H1 (cell line): ENCODE results near the gene ASB3. TPM values are rescaled to one million over a fixed set of nuclear protein-coding genes. Genes with fewer than 3 reads are reported as not detected.

Experiments
- ASH2L ChIP-seq: fragments of 200-600, 300-600 bp; sonication (generic); IDR thresholded peaks from one replicate; pipeline ENCODE4 v1.7.1; 2017; ENCODE audit warnings: low read length
- CBX5 ChIP-seq: fragments of 300-800, 300-1000 bp; sonication (generic); IDR thresholded peaks from 2 replicates; pipeline ENCODE4 v1.7.1; 2016; ENCODE audit warnings: antibody characterized with exemption, low read length, low read depth
- EGR1 ChIP-seq: IDR thresholded peaks from 2 replicates; pipeline ENCODE4 v1.6.1; 2011; ENCODE audit warnings: low read depth, low read length, borderline replicate concordance
- KDM1A ChIP-seq: fragments of 200-600, 300-600 bp; sonication (generic); IDR thresholded peaks from 2 replicates; pipeline ENCODE4 v1.7.1; 2016; ENCODE audit warnings: mild to moderate bottlenecking, low read length, borderline replicate concordance
- RBBP5 ChIP-seq: IDR thresholded peaks from 2 replicates; pipeline ENCODE4 v1.7.1; 2012; ENCODE audit warnings: low read depth, mild to moderate bottlenecking, inconsistent platforms, low read length, moderate library complexity, borderline replicate concordance
- SP2 ChIP-seq: IDR thresholded peaks from 2 replicates; pipeline ENCODE4 v1.6.1; 2012; ENCODE audit warnings: mild to moderate bottlenecking, low read length, inconsistent platforms
- SRF ChIP-seq: IDR thresholded peaks from 2 replicates; pipeline ENCODE4 v1.6.1; 2011; ENCODE audit warnings: mild to moderate bottlenecking, low read depth, low read length, moderate library complexity
- SUZ12 ChIP-seq: fragments of 200-600 bp; sonication (generic); IDR thresholded peaks from 2 replicates; pipeline ENCODE4 v1.6.1; 2012; ENCODE audit warnings: mild to moderate bottlenecking, inconsistent platforms, low read length, moderate library complexity, mixed read lengths
- TAF7 ChIP-seq: optimal IDR thresholded peaks from 2 replicates; pipeline ENCODE3; 2011; ENCODE audit warnings: low read depth, mild to moderate bottlenecking, inconsistent platforms, low read length, moderate library complexity, borderline replicate concordance
- TCF12 ChIP-seq: IDR thresholded peaks from 2 replicates; pipeline ENCODE4 v1.6.1; 2011; ENCODE audit warnings: low read depth, mild to moderate bottlenecking, low read length
- polyA plus RNA-seq, 7 experiments: library from polyadenylated mRNA; depleted of rRNA in 3 of 7; stranded (reverse) in 5 of 7; unstranded in 2 of 7; fragments of >200 nt in 5 of 7; fragments of 200-250 nt in 2 of 7; gene quantifications; 1 replicate in 5 of 7; 2 replicates in 1 of 7; 4 replicates in 1 of 7; pipeline versions ENCODE4 v1.2.1 to v1.2.3, GENCODE V29; 2011 to 2013; ENCODE audit warnings: missing spikeins in 2 of 7, mixed read lengths in 2 of 7
- total RNA-seq: library from RNA; stranded (reverse); fragmentation: NEBNext Ultra II Directional; extraction: Animal tissue kit (Norgen Biotek cat#: 25700); gene quantifications from 2 replicates; pipeline ENCODE4 v1.2.1, GENCODE V29; 2021

Gene ASB3
- total and polyA plus RNA-seq, 2 of the 8 experiments (the other 6 are each of a cell fraction or from before 2014, with no cell fraction given): 22.6 to 25.4 TPM

GRCh38 chr2:53641290-53641689 lies 145.5 kb downstream of the ASB3 start (continued):
- TF ChIP-seq SRF (no peak), EGR1 (no peak), ASH2L (peak; percentile 45), SP2 (no peak), TCF12 (no peak), TAF7 (no peak), CBX5 (no peak), RBBP5 (no peak), KDM1A (no peak), SUZ12 (no peak)
